Mammary epithelial cell (primary cell): ENCODE results near the gene TFIP11.

Experiments
- CTCF ChIP-seq, 2 donors: IDR thresholded peaks in 1 of 2; conservative IDR thresholded peaks in 1 of 2; 2 replicates each; pipeline ENCODE4 v1.5.1; 2011 to 2012; ENCODE audit warnings: inconsistent platforms in 2 of 2, low read length in 2 of 2, mild to moderate bottlenecking in 2 of 2, control low read depth in 1 of 2, low read depth in 1 of 2; ENCODE audit not compliant: insufficient read depth in 1 of 2; ENCODE audit errors: extremely low read depth in 1 of 2
- EZH2 ChIP-seq: IDR thresholded peaks from 2 replicates; pipeline ENCODE4 v1.6.1; 2012; ENCODE audit warnings: low read length, inconsistent platforms, borderline replicate concordance

GRCh38 chr22:26445577-26446275 lies 66.5 kb downstream of the TFIP11 start:
- TF ChIP-seq EZH2 (no peak), CTCF (conservative IDR thresholded peaks at IDR 0.05 in 1 of 2, IDR thresholded peaks at IDR 0.05 in 1 of 2; ENCODE audit: extremely low read depth in 1 of 2, insufficient read depth in 1 of 2, low read depth in 1 of 2, low read length in 2 of 2) (no peak)
